Stimulated activated CD8-positive, alpha-beta memory T cell treated with anti-CD3 and anti-CD28 coated beads, Interleukin-7, amount 100 ng/mL, for 24 hours (primary cell): ENCODE results near the gene C2CD3.

ENCODE experiments used
- DNase-seq: peaks from one replicate; pipeline ENCODE4 v3.0.0-alpha.2; 2020; ENCODE audit warnings: low read depth

The C2CD3 gene

GRCh38 chr11:74018331-74019005 lies 152.3 kb downstream of the C2CD3 start:
- no peak for DNase-seq

GRCh38 chr11:74017631-74018030 lies 153.2 kb downstream of the C2CD3 start:
- DNase-seq = no peak

- no peak for DNase-seq
Measured at GRCh38 chr11:74015919-74016684, 154.7 kb downstream of the C2CD3 start.

- no peak for DNase-seq
Measured at GRCh38 chr11:74014880-74015279, 155.9 kb downstream of the C2CD3 start.

- no peak for DNase-seq
Measured at GRCh38 chr11:74013141-74013540, 157.7 kb downstream of the C2CD3 start.

- DNase-seq = no peak
Measured at GRCh38 chr11:74012074-74012809, 158.6 kb downstream of the C2CD3 start.

GRCh38 chr11:74011360-74012073 lies 159.3 kb downstream of the C2CD3 start:
- DNase-seq = no peak

GRCh38 chr11:74010306-74011300 lies 160.2 kb downstream of the C2CD3 start:
- no peak for DNase-seq

- DNase-seq = no peak
Measured at GRCh38 chr11:74009675-74010305, 161.0 kb downstream of the C2CD3 start.

- no peak for DNase-seq
Measured at GRCh38 chr11:74009230-74009547, 161.6 kb downstream of the C2CD3 start.

GRCh38 chr11:74008373-74009229 lies 162.2 kb downstream of the C2CD3 start, which contains the start of gene UCP3:
Gene UCP3, minus strand, starts transcription at chr11:74009085. Its CDS starts 2,043 bp downstream, at chr11:74007042.
- no peak for DNase-seq

- no peak for DNase-seq
Measured at GRCh38 chr11:74007691-74008372, 163.0 kb downstream of the C2CD3 start.

GRCh38 chr11:74006743-74007304 lies 164.0 kb downstream of the C2CD3 start:
- DNase-seq = no peak

GRCh38 chr11:74005721-74006517 lies 164.9 kb downstream of the C2CD3 start:
- DNase-seq = no peak

- peak; percentile 49 for DNase-seq
Measured at GRCh38 chr11:74004759-74005615, 165.8 kb downstream of the C2CD3 start.

GRCh38 chr11:74004046-74004695 lies 166.6 kb downstream of the C2CD3 start:
- no peak for DNase-seq
